ENCODE results near the gene PLEKHH2.

DNA sequence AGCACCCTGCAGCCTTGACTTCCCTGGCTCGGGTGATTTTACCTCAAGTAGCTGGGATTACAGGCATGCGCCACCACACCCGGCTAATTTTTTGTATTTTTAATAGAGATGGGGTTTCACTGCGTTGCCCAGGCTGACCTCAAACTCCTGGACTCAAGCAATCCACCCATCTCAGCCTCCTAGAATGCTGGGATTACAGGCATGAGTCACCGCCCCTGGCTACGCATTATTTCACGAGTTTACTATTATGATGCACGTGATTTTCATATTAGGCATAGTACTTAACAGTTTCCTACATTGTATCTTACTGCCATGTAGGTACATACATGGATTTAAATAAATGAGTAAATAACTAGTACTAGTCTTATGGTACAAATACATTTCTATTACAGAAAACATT is 141.2 kb downstream of the PLEKHH2 start:
- TF ChIP-seq OSR1 (CRISPR knock-in tag; IDR thresholded peaks at IDR 0.05) (no peak), ZC3H10 (CRISPR knock-in tag; IDR thresholded peaks at IDR 0.05) (no peak), ARNTL (CRISPR knock-in tag; IDR thresholded peaks at IDR 0.05; ENCODE audit: borderline replicate concordance, low read depth) (no peak), ISL1 (CRISPR knock-in tag; IDR thresholded peaks at IDR 0.05) (no peak), ZFP30 (CRISPR knock-in tag; IDR thresholded peaks at IDR 0.05) (no peak), SNAI2 (CRISPR knock-in tag; IDR thresholded peaks at IDR 0.05) (no peak), ZFP3 (CRISPR knock-in tag; IDR thresholded peaks at IDR 0.05) (no peak)
- TF ChIP-seq, protein P1, sequence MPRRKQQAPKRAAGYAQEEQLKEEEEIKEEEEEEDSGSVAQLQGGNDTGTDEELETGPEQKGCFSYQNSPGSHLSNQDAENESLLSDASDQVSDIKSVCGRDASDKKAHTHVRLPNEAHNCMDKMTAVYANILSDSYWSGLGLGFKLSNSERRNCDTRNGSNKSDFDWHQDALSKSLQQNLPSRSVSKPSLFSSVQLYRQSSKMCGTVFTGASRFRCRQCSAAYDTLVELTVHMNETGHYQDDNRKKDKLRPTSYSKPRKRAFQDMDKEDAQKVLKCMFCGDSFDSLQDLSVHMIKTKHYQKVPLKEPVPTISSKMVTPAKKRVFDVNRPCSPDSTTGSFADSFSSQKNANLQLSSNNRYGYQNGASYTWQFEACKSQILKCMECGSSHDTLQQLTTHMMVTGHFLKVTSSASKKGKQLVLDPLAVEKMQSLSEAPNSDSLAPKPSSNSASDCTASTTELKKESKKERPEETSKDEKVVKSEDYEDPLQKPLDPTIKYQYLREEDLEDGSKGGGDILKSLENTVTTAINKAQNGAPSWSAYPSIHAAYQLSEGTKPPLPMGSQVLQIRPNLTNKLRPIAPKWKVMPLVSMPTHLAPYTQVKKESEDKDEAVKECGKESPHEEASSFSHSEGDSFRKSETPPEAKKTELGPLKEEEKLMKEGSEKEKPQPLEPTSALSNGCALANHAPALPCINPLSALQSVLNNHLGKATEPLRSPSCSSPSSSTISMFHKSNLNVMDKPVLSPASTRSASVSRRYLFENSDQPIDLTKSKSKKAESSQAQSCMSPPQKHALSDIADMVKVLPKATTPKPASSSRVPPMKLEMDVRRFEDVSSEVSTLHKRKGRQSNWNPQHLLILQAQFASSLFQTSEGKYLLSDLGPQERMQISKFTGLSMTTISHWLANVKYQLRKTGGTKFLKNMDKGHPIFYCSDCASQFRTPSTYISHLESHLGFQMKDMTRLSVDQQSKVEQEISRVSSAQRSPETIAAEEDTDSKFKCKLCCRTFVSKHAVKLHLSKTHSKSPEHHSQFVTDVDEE (CRISPR knock-in tag; IDR thresholded peaks at IDR 0.05), result no peak
- TF ChIP-seq, protein P2, sequence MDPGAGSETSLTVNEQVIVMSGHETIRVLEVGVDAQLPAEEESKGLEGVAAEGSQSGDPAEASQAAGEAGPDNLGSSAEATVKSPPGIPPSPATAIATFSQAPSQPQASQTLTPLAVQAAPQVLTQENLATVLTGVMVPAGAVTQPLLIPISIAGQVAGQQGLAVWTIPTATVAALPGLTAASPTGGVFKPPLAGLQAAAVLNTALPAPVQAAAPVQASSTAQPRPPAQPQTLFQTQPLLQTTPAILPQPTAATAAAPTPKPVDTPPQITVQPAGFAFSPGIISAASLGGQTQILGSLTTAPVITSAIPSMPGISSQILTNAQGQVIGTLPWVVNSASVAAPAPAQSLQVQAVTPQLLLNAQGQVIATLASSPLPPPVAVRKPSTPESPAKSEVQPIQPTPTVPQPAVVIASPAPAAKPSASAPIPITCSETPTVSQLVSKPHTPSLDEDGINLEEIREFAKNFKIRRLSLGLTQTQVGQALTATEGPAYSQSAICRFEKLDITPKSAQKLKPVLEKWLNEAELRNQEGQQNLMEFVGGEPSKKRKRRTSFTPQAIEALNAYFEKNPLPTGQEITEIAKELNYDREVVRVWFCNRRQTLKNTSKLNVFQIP (CRISPR knock-in tag; IDR thresholded peaks at IDR 0.05; ENCODE audit: borderline replicate concordance, low read depth), result no peak

All from SK-N-SH treated with all-trans-retinoic acid at 6 μM for 48 hours (cell line).